Activated CD8-positive, alpha-beta T cell treated with anti-CD3 and anti-CD28 coated beads for 36 hours (primary cell): ENCODE data around the gene ICE1. TPM values are rescaled to one million over a fixed set of nuclear protein-coding genes. Genes with fewer than 3 reads are reported as not detected.
"Not testable (repeated sequence)": the region's sequence is repeated elsewhere in the genome, so short reads cannot be mapped to it uniquely, and the experiment has no call there.

Experiments
- ATAC-seq: fragments of 200-7000 bp; cut with Tn5 transposase; one replicate; pipeline ENCODE4 v1.10.0; 2021; ENCODE audit warnings: mild to moderate bottlenecking, moderate library complexity
- CTCF ChIA-PET: fragments of 350-600 bp; sonication (Branson Sonifier 250); formaldehyde crosslinking; loops from one replicate; lab custom pipeline; 2021; ENCODE audit warnings: antibody characterized with exemption; lab: Charles Lee
- POLR2A ChIA-PET: fragments of 350-600 bp; sonication (Branson Sonifier 250); formaldehyde crosslinking; loops from one replicate; lab custom pipeline; 2021; ENCODE audit warnings: antibody characterized with exemption; lab: Charles Lee
- DNase-seq: peaks from one replicate; pipeline ENCODE4 v3.0.0-alpha.2; 2020
- H3K27ac Mint-ChIP-seq: one replicate; pipeline ENCODE4 v1.8.0; 2021; ENCODE audit warnings: mild to moderate bottlenecking, mixed read lengths
- H3K27me3 Mint-ChIP-seq: one replicate; pipeline ENCODE4 v1.8.0; 2021; ENCODE audit warnings: mixed read lengths
- H3K36me3 Mint-ChIP-seq: one replicate; pipeline ENCODE4 v1.8.0; 2021; ENCODE audit warnings: low read depth, mixed read lengths
- H3K4me1 Mint-ChIP-seq: one replicate; pipeline ENCODE4 v1.8.0; 2021; ENCODE audit warnings: low read depth, mixed read lengths
- H3K4me3 Mint-ChIP-seq: one replicate; pipeline ENCODE4 v1.8.0; 2021; ENCODE audit warnings: mild to moderate bottlenecking, moderate library complexity, mixed read lengths
- H3K9me3 Mint-ChIP-seq: one replicate; pipeline ENCODE4 v1.8.0; 2021; ENCODE audit warnings: mixed read lengths
- intact Hi-C: fragments of 100-400 bp; cut with micrococcal nuclease; formaldehyde crosslinking; loops from one replicate; pipeline ENCODE4 v1.10.0; 2022
- total RNA-seq, 2 experiments: library from RNA; stranded (reverse); gene quantifications; one replicate each; pipeline ENCODE4 v1.2.3, GENCODE V29; 2021
- TF ChIP-seq, protein P1 (sequence below): fragments of 200-600 bp; IDR thresholded peaks from one replicate; pipeline ENCODE4 v1.8.0; 2022; ENCODE audit warnings: antibody characterized with exemption, mild to moderate bottlenecking

The ICE1 gene
- total RNA-seq, 2 experiments from 2014 or later, result 29.0 to 29.5 TPM

DNA sequence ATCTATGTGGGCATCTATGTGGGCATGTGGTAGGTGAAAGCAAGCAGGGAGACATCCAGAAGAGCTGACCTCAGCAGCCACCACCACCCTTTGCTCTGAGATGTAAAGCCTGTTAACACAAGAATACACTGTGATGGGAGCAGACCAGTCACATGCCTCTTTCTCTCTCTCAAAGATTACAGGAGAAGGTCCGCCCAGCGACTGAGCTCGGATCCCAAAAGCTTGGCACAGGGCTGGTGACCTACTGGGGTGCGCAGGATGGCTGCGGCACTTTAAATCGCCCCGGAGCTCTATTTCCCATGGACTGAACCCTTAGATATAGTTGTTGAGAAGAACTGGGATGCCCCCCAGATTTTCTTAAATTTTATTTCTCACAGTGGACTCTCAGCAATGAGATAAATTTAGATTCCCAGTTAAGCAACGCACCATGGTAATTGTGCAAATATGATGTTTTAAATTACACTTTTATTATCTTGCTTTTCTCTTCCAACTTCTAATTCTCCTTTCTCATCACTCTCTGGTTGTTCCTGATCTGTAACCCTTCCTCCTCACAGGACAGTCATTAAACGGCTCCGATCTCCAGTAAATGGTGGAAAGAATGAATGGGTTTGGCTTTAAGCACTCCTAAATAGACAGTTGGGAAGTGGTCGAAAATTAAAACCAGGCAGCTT, 37.7 kb upstream of the ICE1 start:
- DNase-seq (no peak), ATAC-seq (no peak)
- no peaks in the 10 kb centered on the region for H3K36me3 Mint-ChIP-seq
- TF ChIP-seq, protein P1, sequence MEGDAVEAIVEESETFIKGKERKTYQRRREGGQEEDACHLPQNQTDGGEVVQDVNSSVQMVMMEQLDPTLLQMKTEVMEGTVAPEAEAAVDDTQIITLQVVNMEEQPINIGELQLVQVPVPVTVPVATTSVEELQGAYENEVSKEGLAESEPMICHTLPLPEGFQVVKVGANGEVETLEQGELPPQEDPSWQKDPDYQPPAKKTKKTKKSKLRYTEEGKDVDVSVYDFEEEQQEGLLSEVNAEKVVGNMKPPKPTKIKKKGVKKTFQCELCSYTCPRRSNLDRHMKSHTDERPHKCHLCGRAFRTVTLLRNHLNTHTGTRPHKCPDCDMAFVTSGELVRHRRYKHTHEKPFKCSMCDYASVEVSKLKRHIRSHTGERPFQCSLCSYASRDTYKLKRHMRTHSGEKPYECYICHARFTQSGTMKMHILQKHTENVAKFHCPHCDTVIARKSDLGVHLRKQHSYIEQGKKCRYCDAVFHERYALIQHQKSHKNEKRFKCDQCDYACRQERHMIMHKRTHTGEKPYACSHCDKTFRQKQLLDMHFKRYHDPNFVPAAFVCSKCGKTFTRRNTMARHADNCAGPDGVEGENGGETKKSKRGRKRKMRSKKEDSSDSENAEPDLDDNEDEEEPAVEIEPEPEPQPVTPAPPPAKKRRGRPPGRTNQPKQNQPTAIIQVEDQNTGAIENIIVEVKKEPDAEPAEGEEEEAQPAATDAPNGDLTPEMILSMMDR, result no peak
- no peak overlapping the region for H3K4me3 Mint-ChIP-seq
- no peaks in the 10 kb centered on the region for H3K9me3 Mint-ChIP-seq
- no peaks in the 10 kb centered on the region for H3K4me1 Mint-ChIP-seq
- POLR2A ChIA-PET, result interaction anchor here (0.7 kb wide), 1 partner anchor 15 kb away, joined by 3 read pairs; no protein-coding TSS in a partner anchor
- no peaks in the 10 kb centered on the region for H3K27me3 Mint-ChIP-seq
- H3K27ac Mint-ChIP-seq, result no peak overlapping the region
- CTCF ChIA-PET, result interaction anchor here (0.7 kb wide), 1 partner anchor 195 kb away, joined by 3 read pairs; no protein-coding TSS in a partner anchor
- intact Hi-C loops, result no loop called here

DNA sequence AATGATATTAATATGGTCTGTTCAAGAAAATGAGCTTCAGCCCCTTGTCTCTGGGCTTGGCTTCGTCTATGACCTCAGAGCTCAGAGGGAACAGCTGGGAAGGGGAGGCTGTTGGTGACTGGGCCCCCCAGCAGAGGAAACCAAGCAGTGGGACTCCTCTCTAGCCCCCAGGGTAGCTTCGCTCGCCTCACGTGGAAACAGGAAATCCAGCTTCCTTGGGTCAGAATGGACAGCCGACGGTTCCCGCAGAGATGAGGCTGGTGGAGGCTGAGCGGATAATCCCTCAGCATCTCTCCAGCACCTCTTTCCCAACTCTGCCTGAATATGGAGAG, 37.2 kb upstream of the ICE1 start:
- no peak for DNase-seq
- TF ChIP-seq, protein P1, result no peak
- no peak overlapping the region for H3K4me3 Mint-ChIP-seq
- ATAC-seq, result no peak
- H3K27me3 Mint-ChIP-seq, result no peaks in the 10 kb centered on the region
- ChIA-PET CTCF (no interaction called here), POLR2A (interaction anchor here (0.7 kb wide), 1 partner anchor 16 kb away, joined by 3 read pairs; no protein-coding TSS in a partner anchor)
- no peaks in the 10 kb centered on the region for H3K36me3 Mint-ChIP-seq
- H3K9me3 Mint-ChIP-seq, result no peaks in the 10 kb centered on the region
- no peaks in the 10 kb centered on the region for H3K4me1 Mint-ChIP-seq
- no peak overlapping the region for H3K27ac Mint-ChIP-seq
- intact Hi-C loops, result no loop called here

DNA sequence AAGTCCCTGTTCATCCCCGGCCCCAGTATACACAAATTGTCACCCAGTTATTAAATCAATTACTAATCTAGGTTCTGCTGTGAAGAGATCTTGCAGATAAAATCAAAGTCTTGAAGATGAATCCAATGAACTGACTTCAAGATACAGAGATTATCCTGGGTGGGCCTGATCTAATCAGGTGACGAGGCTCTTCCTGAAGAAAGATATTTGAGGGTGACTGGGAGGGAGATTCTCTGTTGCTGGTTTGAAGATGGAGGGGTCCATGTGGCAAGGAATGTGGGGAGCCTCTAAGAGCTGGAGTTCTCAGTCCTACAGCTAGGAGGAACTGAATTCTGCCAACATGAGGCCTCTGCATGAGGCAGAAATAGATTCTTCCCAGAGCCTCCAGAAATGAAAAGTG, 36.1 kb upstream of the ICE1 start:
- H3K9me3 Mint-ChIP-seq, result no peaks in the 10 kb centered on the region
- CTCF ChIA-PET, result no interaction called here
- intact Hi-C loops, result no loop called here
- H3K4me3 Mint-ChIP-seq, result no peak overlapping the region
- POLR2A ChIA-PET, result no interaction called here
- no peaks in the 10 kb centered on the region for H3K4me1 Mint-ChIP-seq
- H3K27me3 Mint-ChIP-seq, result no peaks in the 10 kb centered on the region
- ATAC-seq, result no peak
- H3K27ac Mint-ChIP-seq, result no peak overlapping the region
- no peaks in the 10 kb centered on the region for H3K36me3 Mint-ChIP-seq
- no peak for DNase-seq
- TF ChIP-seq, protein P1, result no peak

DNA sequence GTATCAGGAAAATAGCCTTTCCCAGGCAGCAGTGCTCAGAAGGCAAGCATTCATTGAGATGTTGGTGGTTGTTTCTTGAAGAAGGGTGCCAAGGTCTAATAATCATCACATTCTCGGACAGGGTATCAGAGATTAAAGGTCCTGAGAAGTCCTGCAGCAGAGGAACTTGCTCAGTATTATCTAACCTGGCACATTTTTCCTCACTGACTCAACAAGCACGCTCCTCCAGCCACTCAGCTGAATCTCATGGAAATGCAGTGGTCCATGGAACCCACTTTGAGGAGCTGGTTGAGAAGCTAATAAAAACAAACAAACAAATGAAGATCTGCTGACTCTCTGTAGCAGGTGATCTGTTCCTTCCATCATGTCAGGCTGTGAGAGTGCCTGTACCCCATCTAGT, 35.3 kb upstream of the ICE1 start:
- intact Hi-C loops, result no loop called here
- DNase-seq (no peak), ATAC-seq (no peak)
- Mint-ChIP-seq H3K27ac (no peak overlapping the region), H3K36me3 (no peaks in the 10 kb centered on the region), H3K9me3 (no peaks in the 10 kb centered on the region), H3K27me3 (no peaks in the 10 kb centered on the region), H3K4me1 (no peaks in the 10 kb centered on the region), H3K4me3 (no peak overlapping the region)
- TF ChIP-seq, protein P1, result no peak
- ChIA-PET CTCF (no interaction called here), POLR2A (no interaction called here)

DNA sequence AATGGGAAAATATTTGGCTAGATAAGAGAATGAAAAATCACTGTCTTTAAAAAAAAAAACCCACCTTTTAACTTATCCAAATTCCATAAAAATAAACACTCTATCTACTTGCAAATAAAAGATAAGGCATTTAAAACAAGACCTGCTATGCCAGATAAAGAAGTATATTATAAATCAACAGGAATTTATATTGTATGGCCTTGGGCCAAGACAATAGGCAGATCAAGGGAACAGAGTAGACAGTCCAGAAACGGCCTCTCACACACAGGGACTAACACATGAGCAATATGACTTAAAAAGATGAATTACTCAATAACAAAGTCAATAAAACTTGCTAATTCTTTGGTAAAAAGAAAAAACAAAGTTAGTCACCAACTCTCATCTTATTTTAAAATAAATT, 34.7 kb upstream of the ICE1 start:
- Mint-ChIP-seq H3K27ac (no peak overlapping the region), H3K9me3 (no peaks in the 10 kb centered on the region), H3K4me3 (no peak overlapping the region), H3K36me3 (no peaks in the 10 kb centered on the region), H3K4me1 (no peaks in the 10 kb centered on the region), H3K27me3 (no peaks in the 10 kb centered on the region)
- POLR2A ChIA-PET, result no interaction called here
- intact Hi-C loops, result no loop called here
- TF ChIP-seq, protein P1, result no peak
- no peak for ATAC-seq
- DNase-seq, result no peak
- CTCF ChIA-PET, result no interaction called here

DNA sequence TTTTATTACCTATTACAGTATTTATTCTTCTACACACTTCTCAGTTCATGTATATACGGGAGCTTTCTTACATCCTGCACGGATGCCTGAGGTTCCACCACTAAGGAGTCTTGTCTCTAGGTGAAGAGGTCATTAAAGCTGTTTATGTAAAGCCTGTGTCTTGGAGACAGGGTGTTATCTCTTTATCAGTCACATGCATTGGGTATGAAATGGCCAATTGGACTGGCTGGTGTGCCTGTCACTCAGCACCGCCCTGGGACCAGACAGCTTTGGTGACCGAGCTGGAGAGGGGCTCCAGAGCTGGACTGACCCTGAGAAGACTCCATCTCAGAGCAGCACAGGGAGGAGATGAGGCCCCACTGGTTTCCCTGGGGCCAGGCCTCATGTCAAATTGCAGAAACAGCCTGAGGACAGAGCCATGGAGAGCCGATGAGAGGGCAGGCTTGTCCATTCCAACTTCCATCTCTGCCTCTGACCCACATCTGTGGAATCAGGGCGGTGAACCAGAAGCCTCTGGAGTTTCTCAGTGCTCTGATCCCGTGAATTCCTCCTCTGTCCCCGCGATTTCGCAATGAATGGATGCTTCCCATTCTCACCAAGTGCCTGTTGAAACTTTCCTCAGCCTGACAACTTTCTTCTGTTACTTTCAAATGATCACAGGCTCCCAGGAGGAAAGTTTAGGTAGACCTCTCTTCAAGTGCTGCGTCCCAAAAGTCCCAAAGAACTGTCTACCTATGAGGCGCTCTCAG, 32.2 kb upstream of the ICE1 start:
- ATAC-seq, intact Hi-C loops, H3K27me3 Mint-ChIP-seq, H3K4me3 Mint-ChIP-seq, CTCF ChIA-PET, DNase-seq, H3K27ac Mint-ChIP-seq, H3K4me1 Mint-ChIP-seq, POLR2A ChIA-PET, H3K36me3 Mint-ChIP-seq, H3K9me3 Mint-ChIP-seq: not testable (repeated sequence)

DNA sequence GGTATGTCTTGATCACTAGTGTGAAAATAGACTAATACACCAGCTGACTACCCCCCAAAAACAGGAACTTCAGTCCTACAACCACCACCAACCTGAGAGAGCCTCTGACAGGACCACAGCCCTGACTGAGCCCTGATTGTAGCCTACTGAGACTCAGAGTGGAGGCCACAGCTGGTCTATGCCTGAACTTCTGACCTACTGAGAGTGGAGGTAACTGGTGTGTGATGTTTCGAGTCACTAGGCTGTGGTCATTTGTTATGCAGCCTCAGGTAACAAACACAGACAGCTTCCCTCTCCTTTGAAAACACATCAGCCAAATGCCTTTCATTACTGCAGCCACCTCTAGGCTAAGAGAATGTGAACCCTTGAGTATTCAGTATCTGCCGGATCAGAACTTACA, 30.0 kb upstream of the ICE1 start:
- DNase-seq, intact Hi-C loops, H3K4me3 Mint-ChIP-seq, H3K36me3 Mint-ChIP-seq, H3K27me3 Mint-ChIP-seq, H3K27ac Mint-ChIP-seq, CTCF ChIA-PET, H3K4me1 Mint-ChIP-seq, ATAC-seq, POLR2A ChIA-PET, H3K9me3 Mint-ChIP-seq: not testable (repeated sequence)
